ENCODE measurements around the gene TOR1AIP1.
"Not testable (repeated sequence)": the region's sequence is repeated elsewhere in the genome, so short reads cannot be mapped to it uniquely, and the experiment has no call there.

Gene TOR1AIP1

DNA sequence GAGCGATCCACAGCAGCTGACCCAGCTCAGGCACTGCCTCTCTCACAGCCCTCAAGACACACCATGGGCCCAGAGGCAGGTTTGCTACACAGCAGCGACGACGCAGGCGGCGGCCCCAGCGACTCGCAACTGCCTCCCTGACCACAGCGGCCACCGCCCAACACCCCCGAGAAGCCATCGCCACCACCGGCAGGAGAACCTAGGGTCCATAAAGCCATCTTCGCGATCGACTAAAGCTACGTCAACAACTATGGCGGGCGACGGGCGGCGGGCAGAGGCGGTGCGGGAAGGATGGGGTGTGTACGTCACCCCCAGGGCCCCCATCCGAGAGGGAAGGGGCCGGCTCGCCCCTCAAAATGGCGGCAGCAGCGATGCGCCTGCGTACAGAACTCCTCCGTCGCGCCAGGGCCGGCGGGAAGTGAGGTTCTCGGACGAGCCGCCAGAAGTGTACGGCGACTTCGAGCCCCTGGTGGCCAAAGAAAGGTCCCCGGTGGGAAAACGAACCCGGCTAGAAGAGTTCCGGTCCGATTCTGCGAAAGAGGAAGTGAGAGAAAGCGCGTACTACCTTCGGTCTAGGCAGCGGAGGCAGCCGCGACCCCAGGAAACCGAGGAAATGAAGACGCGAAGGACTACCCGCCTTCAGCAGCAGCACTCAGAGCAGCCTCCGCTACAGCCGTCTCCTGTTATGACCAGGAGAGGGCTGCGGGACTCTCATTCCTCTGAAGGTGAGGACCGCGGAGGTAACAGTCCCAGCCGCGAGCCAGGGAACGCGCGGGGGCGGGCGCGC, at the start of gene TOR1AIP1 (continued):
- peak; percentile 35; the same call in 1 of the 2 replicates for TF ChIP-seq ZSCAN4 (tag by site-specific recombination; IDR thresholded peaks at IDR 0.05)

GRCh38 chr1:179836686-179837445, 45.2 kb upstream of the TOR1AIP1 start:
- POLR2A ChIA-PET; H3K27ac ChIP-seq (ENCODE audit: extremely low read depth, low read depth, low read length); H3K4me3 ChIP-seq (ENCODE audit: low read depth, low read length); H3K4me1 ChIP-seq (ENCODE audit: control insufficient read depth, insufficient read depth, low read length); H3K9me3 ChIP-seq (ENCODE audit: control insufficient read depth, insufficient read depth, low read depth, low read length): not testable (repeated sequence)
- CTCF ChIA-PET, result interaction anchor here (0.7 to 1.6 kb wide), 2 partner anchors 22 to 31 kb away, joined by 4 to 11 read pairs; no protein-coding TSS in a partner anchor
- H3K36me3 ChIP-seq (ENCODE audit: control insufficient read depth in 2 of 2, insufficient read depth in 1 of 2, low read length in 2 of 2), result peaks cover 0 to 13% of the 10 kb centered on the region in 2 experiments; a peak in 1 of 3 replicates

DNA sequence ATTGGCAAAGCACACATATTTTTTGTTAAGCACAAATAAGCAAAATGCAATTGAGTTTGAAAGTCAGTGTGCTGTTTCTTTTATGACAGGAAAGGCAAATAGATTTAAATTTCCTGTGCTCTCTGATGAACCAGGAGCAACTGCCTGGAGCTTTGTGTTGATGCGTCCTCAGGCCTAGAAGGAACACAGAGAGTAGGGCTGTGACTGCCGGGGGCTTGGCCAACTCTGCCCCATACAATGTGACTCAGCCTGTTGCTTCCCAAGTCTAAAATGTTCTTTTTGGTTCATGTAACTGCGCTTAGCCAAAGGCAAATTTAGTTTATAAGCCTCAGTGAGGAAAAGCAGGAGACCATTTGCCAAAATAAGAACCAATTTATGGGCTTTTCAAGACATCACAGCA, 42.0 kb upstream of the TOR1AIP1 start:
- no peaks in the 10 kb centered on the region for H3K4me1 ChIP-seq (ENCODE audit: control insufficient read depth, insufficient read depth, low read length)
- H3K27ac ChIP-seq (ENCODE audit: extremely low read depth, low read depth, low read length), result no peak overlapping the region
- TF ChIP-seq SCRT2 (tag by site-specific recombination; IDR thresholded peaks at IDR 0.05) (peak; percentile 50), ZNF239 (tag by site-specific recombination; IDR thresholded peaks at IDR 0.05) (no peak), SP2 (tag by site-specific recombination; IDR thresholded peaks at IDR 0.05) (no peak)
- ChIA-PET CTCF (interaction anchor here (0.6 to 2.8 kb wide), 3 partner anchors 26 to 339 kb away, joined by 5 to 16 read pairs (median 7); no protein-coding TSS in a partner anchor), POLR2A (no interaction called here)
- no peak overlapping the region for H3K4me3 ChIP-seq (ENCODE audit: low read depth, low read length)
- peaks cover 10 to 24% of the 10 kb centered on the region in 2 experiments for H3K36me3 ChIP-seq (ENCODE audit: control insufficient read depth in 2 of 2, insufficient read depth in 1 of 2, low read length in 2 of 2)
- H3K9me3 ChIP-seq (ENCODE audit: control insufficient read depth, insufficient read depth, low read depth, low read length), result no peaks in the 10 kb centered on the region

GRCh38 chr1:179848233-179848632, 33.9 kb upstream of the TOR1AIP1 start:
- Histone ChIP-seq H3K27ac (ENCODE audit: extremely low read depth, low read depth, low read length) (no peak overlapping the region), H3K36me3 (ENCODE audit: control insufficient read depth in 2 of 2, insufficient read depth in 1 of 2, low read length in 2 of 2) (peaks cover 36 to 75% of the 10 kb centered on the region in 2 experiments), H3K9me3 (ENCODE audit: control insufficient read depth, insufficient read depth, low read depth, low read length) (no peaks in the 10 kb centered on the region), H3K4me1 (ENCODE audit: control insufficient read depth, insufficient read depth, low read length) (no peaks in the 10 kb centered on the region), H3K4me3 (ENCODE audit: low read depth, low read length) (no peak overlapping the region)
- ChIA-PET CTCF (interaction anchor here (4.9 kb wide), 1 partner anchor 34 kb away, joined by 22 read pairs; no protein-coding TSS in a partner anchor), POLR2A (no interaction called here)
- no peak for TF ChIP-seq ZNF341 (tag by site-specific recombination; IDR thresholded peaks at IDR 0.05; ENCODE audit: low read depth)
- no peak for TF ChIP-seq ZNF302 (tag by site-specific recombination; IDR thresholded peaks at IDR 0.05; ENCODE audit: low read depth)
- no peak for TF ChIP-seq ZBTB7A (tag by site-specific recombination; IDR thresholded peaks at IDR 0.05; ENCODE audit: low read depth)
- TF ChIP-seq MEIS1 (CRISPR knock-in tag; IDR thresholded peaks at IDR 0.05; ENCODE audit: borderline replicate concordance), result no peak
- TF ChIP-seq ZNF610 (tag by site-specific recombination; IDR thresholded peaks at IDR 0.05; ENCODE audit: borderline replicate concordance), result no peak
- TF ChIP-seq, protein P1, sequence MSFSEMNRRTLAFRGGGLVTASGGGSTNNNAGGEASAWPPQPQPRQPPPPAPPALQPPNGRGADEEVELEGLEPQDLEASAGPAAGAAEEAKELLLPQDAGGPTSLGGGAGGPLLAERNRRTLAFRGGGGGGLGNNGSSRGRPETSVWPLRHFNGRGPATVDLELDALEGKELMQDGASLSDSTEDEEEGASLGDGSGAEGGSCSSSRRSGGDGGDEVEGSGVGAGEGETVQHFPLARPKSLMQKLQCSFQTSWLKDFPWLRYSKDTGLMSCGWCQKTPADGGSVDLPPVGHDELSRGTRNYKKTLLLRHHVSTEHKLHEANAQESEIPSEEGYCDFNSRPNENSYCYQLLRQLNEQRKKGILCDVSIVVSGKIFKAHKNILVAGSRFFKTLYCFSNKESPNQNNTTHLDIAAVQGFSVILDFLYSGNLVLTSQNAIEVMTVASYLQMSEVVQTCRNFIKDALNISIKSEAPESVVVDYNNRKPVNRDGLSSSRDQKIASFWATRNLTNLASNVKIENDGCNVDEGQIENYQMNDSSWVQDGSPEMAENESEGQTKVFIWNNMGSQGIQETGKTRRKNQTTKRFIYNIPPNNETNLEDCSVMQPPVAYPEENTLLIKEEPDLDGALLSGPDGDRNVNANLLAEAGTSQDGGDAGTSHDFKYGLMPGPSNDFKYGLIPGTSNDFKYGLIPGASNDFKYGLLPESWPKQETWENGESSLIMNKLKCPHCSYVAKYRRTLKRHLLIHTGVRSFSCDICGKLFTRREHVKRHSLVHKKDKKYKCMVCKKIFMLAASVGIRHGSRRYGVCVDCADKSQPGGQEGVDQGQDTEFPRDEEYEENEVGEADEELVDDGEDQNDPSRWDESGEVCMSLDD (tag by site-specific recombination; IDR thresholded peaks at IDR 0.05), result no peak
- no peak for TF ChIP-seq KLF9 (tag by site-specific recombination; IDR thresholded peaks at IDR 0.05; ENCODE audit: low read depth)
- TF ChIP-seq YY2 (tag by site-specific recombination; IDR thresholded peaks at IDR 0.05), result no peak
- no peak for TF ChIP-seq ZNF660 (tag by site-specific recombination; IDR thresholded peaks at IDR 0.05)
- TF ChIP-seq HOXA7 (CRISPR knock-in tag; IDR thresholded peaks at IDR 0.05; ENCODE audit: borderline replicate concordance), result no peak

All from HEK293 (cell line).